Inflammatory macrophage (primary cell): ENCODE measurements around the gene SHROOM2.
A peak's percentile ranks its signal among the peaks of the same experiment; 100 is the strongest.

Experiments used
- DNase-seq, 2 donors: peaks; one replicate each; pipeline ENCODE4 v3.0.0-alpha.2; 2020 to 2022

The SHROOM2 gene

DNA sequence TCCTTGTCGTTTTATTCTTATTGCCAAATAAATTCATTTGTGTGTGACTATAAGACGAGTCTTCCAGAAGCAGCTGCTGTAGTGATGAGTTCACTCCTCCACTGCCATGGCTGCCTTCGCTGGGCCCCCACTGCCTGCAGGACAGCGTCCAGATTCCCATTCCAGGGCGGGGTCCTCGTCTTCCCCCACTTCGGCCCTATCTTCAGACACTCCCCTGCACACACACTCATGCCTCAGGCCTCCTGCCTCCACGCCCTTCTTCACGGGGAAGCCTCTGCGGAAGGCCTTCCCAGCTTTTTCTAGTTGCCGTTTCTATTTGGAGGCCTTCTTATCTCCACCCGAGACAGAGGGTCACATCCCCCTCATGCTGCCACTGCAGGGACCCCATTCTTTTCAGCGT, 80.4 kb downstream of the SHROOM2 start:
- no peak for DNase-seq

DNA sequence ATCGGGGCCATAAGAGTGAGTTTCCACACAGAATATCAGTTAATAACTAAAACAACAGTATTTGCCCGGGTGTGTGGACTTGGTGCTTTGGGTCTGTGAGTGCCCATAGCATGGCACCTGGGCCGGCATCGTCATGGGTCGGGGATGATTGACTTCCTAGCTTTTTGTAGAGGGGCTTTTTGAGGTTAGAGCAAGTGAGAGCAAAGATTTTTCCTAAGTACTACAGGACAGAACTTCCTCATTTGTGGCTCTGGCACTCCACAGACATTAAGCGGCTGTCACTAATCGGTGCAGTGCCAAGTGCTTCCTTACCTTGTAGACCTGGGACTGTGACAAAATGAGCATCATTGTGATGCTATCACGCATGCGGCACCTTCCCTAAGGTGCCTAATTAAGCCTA, 81.0 kb downstream of the SHROOM2 start:
- DNase-seq, result no peak

DNA sequence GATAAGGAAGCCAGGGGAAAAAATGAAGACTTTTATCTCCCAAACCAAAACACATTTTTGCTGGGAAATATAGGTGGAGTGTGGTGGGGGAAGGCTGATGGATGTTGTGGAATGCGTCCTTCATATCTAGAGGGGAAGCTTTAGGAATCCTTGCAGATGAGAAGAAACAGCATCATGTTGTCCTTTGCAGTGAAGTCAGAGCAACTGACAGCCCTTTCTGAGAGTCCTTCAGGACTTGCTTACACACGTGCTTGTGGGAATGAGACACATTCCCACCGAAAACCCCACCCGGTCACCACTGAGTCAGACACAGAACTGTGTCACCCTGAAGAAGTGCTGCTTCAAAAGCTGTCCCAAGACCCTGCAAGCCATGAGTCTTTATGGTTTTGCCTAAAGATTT, 81.5 kb downstream of the SHROOM2 start:
- no peak for DNase-seq

DNA sequence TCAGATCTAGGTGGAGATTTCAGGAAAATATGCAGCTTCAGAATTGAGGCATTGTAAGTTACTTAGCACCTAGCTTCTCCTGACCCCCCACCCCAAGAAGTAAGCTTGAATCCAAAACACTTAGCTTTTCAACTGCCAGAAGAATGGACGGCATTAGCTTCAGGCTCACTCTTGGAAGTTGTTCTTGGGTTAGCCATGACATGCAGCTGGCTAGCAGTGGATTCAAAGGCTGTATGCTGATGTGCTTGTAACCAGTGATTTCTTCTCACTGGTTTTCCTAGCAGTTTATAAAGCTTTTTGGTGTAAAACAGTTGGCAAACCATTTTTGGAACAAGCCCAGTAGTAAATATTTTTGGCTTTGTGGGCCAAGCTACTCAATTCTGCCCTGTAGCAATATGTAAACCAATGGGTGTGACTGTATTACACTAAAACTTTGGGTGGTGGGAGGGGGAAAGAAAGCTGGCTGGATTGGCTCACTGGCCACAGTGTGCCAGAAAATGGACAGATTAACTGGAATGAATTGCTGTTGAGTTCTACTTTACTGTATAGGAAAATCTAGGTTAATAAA, 85.6 kb downstream of the SHROOM2 start:
- no peak for DNase-seq

DNA sequence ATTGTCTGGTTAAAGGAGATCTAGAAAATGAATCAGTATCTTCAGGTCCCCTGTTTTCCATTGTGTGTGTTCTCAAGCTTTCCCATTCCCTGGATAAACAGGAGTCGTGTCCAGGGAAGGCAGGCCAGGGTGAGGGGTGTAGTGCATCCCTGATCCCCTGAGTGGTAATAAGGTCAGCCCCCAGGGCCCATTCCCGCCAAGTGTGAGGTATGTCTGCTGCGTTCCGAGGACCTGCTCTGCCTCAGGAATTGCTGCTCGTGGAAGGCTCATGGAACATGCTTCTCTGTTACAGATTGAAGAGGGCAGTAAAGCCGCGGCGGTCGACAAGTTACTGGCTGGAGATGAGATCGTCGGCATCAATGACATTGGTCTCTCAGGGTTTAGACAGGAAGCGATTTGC, 87.1 kb downstream of the SHROOM2 start:
- no peak for DNase-seq

DNA sequence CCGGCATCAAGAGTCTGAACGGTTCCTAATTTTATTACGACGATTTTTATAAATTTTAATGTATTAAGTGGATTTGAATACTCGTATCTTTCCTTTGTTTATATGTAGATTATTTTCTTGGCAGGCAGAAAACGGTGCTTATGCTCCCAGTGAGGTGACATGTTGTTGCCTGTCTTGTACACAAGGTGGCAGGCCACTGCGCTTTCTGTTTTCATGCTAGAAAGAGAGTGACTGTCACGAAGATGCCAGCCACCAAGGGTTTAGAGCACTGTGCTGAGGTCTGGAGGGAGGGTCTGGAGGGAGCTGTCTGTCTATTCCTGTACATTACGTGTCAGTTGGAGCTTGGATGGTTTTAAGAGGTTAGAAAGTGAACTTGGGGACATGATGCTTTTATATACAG, 87.7 kb downstream of the SHROOM2 start:
- peak; percentile 22 to 56 for DNase-seq

DNA sequence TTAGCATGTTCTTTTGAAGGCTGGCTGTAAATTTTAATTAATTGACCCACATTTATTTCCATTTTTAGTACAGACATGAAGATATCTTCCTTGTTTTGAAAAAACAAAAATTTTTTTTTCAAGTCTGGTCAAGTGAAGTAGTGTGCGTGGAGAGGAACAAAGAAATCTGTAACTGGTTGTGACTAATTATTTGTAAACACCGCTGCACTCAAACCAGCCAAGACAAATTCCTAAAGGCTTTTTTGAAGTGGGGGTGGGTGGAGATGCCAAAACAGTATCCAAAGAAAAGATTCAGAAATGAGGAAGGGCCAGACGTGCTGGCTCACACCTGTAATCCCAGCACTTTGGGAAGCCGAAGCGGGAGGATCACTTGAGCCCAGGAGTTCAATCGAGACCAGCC, 88.3 kb downstream of the SHROOM2 start:
- no peak for DNase-seq

DNA sequence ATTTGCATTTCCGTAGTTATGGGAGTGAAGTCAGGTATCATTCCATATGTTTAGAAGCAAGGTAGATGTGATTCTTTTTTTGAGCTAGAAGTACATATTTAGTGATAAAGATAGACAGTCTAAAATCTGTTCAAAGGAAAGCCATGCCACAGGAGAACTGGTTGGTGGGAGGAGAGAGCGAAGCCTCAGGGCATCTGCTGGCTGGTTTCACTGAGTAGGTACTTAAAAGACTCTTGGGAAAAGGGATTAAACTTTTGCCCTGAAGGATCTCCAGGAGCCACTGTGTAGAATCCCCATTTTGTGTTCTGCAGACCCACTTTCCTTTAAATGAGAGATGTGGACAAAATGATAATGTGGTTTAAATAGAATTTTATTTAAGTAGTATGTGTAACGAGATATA, 89.6 kb downstream of the SHROOM2 start:
- DNase-seq, result no peak

DNA sequence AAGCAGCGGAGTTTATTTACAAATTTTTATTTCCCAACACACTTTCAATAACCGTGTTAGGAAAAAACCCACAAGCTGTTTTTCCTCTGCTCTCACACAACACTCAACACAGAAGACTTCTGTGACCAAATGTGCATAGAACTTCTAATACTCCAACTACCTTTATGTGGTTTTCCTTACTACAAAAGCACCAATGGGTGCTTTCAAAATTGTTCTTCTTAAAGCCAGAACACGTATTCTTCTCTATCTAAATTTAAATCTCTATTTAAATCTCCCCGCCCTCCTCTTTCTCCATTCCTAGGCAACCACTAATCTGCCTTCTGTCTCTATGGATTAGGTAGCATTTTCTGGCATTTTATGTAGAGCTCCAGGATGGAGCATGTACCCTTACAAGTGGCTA, 90.0 kb downstream of the SHROOM2 start:
- no peak for DNase-seq

DNA sequence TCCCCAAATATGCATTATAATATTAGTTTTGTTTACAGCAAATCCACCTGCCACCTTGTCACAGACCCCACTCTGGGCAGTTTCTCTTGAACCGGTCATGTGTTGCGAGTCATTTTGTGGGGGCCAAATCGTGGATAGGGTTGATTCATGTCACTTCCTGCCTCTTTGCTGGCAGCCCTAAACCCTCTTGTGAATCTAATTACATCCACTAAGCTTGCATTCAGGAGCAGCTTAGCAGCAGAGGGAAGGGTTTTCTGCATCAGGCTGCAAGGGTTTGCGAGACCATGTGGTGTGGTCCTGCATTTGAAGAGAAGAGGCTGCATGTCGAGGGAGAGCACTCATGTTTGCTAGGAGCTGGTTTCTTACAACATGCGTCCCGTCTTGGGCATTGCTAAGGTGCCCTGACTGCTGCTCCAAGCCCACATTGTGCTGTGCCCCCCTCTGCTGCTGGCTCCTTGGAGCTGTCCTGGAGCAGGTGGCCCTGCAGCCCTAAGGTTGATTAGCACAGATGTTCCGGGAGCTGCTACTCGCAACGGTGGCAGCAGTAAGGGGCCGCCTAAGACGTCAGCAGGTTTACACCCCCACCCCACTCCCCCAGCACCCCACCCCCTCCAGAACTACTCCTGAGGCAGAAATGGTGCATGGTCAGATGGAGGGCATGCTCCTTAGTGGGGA, 92.1 kb downstream of the SHROOM2 start:
- no peak for DNase-seq

DNA sequence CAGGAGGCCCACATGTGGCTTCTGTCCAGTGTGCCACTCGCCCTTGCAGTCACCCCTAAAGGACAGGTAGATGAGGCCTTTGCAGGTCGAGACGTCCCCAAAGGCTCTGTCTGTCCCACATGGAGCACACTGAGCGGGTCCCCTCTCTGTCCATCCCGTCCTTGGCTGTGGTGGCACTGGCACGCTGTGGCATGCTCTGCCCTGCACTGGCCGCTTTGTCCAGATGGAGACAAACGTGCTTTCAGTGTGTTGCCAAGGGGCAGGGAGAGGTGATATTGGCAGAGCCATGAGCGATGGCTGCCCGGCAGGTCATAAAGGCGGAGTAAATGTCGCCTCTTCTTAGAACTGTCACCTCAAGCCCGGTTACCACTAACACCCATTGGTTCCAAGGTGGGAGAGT, 94.0 kb downstream of the SHROOM2 start:
- DNase-seq, result no peak

DNA sequence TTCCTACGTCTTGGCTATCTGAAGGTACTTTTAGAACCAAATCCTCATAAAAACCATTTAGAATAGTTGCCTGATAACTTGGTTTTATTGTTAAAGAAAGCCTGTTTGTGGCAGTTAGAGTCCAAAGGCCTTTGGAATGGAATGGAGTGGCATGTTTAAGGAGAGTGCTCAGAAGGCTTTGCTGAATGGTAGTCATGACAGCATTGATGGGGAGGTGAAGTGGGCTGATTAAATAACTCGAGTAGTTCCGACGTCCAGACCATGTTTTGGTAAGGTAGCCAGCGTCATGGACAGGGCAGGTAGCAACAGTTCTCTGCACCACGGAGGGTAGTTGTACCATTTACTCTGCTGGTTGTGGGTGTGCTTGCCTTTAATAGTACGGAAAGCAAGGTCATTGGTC, 94.6 kb downstream of the SHROOM2 start:
- no peak for DNase-seq

DNA sequence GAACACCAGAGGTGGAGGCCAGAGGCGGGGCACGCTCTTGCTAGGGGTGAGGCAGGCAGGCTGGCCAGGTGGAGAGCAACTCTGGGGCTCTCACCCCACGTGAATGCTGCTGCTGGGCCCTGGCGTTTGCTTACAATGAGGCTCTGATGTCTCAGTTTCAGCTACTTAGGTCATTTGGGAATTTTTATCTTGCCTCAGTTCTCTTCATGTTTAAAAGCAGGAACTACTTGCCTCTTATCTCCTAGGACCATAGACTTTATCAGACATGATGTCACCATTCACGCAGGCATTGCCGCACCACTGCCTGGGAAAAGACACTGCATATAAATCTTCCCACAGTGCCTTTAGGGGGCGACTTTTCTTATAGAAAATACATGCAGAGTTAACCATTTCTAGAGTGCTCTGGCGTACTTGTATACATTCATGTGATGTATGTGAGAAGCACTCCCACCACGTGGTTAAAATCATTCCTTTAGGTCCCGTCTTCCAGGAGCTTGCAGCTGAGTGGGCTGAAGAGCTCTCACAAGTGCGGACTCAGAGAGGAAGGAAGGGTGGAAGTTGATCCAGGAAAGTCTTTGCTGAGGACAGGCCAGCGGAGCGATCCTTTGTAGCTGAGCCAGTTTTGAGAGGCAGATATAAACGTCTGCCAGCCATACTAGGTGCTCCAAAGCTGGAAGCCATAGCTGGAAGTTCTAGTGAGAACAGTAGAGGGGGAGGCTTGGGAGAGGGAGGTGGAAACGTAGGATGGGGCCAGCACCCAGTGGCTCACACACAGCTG, 96.6 kb downstream of the SHROOM2 start:
- no peak for DNase-seq

DNA sequence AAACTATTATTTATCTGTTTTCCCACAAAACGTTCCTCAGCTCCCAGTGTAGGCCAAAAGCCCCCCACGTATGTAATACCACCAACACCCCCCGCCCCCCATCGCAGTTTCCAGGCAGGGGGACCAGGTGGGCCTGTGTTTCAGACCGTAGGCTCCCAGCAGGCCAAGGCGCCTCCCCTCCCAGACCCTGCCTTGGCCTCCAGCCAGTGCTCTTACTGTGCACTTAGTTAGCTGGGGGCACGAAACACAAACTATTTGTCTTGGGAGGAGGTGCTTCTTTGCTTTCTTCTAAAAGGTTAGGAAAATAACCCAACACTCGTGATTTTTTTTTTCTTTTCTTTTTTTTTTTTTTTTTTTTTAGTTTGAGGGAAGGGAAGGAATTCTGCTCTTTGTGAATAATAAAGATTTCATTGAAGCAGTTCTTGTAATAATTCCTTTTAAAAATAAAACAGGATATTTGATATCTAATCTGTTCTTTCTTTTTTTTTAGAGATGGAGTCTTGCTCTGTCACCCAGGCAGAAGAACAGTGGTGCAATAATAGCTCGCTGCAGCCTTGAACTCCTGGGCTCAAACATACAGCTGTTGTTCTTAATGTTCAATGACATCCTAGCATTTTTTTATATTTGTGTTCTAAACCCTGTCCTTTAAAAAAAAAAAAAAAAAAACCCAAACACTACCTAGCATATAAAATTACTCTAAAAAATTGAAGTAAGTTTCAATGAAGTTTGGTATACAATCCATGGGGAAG, 98.0 kb downstream of the SHROOM2 start:
- no peak for DNase-seq

DNA sequence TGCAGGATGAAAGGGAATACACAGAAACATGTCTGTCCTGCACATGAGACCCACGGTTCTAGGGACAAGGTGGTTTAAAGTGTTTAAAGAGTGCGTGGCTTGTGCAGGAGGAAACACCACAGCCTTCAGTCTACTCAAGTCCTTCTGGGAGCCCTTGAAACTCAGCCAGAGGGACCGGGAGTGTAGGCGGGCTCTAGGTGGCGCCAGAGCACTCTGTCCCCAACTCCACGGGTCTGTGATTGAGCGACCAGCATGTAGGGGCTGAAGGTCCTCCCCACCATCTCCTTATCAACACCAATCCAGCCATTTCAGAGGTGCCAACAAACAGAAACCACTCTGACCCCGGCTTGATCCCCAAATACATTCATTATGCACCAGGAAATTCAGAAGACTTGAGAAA, 98.9 kb downstream of the SHROOM2 start:
- peak; percentile 52 to 64 for DNase-seq

DNA sequence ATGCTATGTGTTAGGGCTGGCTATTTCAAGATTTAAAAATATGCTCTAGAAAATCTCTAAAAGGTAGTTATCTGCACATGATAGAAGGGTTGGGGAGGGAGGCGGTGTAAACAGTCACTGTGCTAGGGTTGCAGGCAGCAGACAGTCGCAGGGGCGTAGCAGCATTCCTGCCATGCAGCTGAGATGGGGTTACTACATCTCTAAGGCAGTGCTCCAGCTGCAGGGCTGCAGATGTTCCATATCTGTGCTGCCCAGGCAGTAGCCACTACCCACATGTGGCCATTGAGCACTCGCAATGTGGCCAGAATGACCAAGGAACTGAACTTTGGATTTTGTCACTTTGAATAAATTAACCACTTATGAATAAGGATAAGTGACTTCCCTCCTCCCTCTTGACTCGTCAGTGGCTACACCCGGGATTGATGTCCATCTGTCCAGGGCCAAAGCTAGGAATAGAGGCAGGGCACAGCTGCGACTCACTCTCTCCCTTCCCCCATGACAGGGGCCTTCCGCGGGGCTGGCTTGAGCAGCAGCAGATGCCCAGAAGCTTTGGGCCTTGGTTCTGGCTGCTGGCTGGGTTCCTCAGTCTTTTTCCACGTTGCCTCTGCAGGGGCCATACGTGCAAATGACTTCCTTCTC, 101.5 kb downstream of the SHROOM2 start:
- no peak for DNase-seq

DNA sequence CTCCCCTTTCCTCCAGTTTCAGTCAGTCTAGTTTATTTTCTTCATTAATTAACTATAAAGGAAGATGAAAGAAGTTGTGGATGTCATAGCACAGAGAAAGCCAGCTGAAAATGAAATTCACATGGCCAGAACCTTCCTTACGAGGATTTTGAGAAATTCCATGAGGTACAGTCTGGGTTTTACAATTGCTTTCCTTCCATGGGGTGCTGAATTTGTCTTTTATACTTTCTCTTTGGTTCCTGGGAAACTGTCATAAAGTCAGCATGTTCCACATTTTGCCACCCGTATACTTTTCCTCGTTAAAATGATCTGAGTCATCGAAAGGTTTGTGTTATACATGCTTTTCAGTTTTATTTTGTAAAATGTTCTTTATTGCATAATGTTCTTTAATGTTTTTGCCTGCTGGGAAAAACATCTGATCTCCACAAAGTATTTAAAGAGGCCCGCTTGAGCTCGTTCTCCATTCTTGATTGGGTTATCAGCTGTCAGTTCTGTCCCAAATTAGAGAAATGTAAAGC, 102.8 kb downstream of the SHROOM2 start:
- DNase-seq, result no peak

DNA sequence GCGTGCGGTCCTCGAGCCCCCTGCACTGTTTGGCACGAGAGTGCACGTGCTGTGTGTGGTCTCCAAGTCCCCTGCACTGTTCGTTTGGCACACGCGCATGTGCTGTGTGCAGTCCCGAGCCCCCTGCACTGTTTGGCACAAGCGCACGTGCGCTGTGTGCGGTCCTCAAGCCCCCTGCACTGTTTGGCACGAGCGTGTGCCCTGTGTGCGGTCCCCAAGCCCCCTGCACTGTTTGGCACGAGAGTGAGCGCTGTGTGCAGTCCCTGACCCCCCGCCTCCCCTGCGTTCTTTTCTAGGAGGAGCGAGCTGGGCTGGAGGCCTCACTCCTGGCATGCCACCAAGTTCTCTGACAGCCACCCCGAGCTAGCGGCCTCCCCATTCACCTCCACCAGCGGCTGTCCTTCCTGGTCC, 104.5 kb downstream of the SHROOM2 start:
- no peak for DNase-seq

DNA sequence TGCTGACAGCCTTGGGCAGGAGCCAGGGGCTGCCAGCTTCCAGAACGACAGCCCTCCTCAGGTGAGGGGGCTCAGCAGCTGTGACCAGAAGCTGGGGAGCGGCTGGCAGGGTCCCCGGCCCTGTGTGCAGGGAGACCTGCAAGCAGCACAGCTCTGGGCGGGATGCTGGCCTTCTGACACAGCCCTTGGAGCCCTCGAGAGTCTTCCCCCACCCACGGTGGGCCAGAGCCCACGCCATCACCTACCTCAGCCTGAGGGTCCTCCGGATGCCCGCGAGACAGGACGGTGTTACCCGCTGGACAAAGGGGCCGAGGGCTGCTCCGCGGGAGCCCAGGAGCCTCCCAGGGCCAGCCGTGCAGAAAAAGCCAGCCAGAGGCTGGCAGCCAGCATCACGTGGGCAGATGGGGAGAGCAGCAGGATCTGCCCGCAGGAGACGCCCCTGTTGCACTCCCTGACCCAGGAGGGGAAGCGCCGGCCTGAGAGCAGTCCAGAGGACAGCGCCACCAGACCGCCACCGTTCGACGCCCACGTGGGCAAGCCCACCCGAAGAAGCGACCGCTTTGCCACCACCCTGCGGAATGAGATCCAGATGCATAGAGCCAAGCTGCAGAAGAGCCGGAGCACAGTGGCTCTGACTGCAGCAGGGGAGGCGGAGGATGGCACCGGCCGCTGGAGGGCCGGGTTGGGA, 109.1 kb downstream of the SHROOM2 start:
- DNase-seq, result no peak

DNA sequence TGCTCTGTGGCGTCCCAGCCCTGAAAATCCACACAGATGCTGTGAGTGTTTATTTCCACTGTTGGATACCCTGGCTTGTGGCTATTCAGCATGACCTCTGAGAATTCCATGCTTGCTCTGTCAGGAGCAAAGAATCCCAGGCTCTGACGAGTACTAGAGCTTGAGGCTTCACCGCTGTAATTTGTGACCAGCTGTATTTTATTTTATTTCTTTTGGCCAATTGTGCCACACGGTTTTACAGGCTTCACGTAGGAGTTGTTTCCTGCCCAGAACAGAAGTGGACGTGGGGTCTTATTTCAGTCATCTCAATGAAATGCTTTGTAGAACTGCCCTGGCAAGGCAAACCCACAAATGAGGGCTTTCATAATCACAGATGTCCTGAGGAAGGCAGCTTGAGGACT, 111.5 kb downstream of the SHROOM2 start:
- DNase-seq, result no peak

DNA sequence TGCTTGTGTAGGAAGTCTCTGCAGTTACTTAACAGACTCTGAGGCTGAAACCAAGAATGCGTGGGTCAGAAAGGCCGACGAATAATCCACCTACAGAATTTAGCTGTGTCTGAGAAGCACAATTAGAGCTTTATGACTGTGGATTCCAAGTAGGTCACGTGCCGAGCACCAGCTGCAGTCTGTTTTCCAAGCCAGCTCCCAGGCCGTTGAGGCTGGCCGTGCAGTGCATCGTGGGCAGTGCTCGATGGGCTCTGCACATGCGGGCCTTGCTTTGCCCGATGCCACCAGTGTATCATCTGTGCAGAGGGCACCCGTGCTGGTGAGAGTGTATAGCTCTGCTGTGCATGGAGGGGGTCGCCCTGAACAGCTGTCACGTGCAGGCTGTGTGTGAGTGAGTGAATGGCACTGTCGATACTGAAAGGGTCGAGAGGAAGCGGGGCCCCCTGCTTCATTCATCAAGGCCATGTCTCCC, 113.4 kb downstream of the SHROOM2 start:
- DNase-seq, result peak in 1 of 2 donors; percentile 40

DNA sequence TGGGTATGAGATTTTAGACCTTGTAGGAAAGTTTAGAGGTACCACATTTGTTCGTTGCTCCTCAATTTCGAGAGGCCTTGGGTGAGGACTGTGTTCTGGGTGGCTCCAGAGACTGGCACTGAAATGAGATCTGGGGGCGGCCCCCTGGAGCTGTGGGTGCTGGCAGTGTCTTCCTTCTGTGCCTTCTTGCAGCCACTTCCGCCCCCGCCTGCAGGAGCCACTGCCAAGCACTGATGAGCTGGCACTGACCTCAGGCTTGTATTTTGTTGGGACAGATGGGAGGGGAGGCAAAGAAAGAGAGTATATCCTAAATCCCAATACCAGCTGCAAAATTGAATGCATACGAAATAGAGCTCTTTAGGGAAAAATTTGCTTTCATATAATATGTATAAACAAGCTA, 116.4 kb downstream of the SHROOM2 start:
- no peak for DNase-seq
